Measurements from ENCODE around the gene CDK17.

DNA sequence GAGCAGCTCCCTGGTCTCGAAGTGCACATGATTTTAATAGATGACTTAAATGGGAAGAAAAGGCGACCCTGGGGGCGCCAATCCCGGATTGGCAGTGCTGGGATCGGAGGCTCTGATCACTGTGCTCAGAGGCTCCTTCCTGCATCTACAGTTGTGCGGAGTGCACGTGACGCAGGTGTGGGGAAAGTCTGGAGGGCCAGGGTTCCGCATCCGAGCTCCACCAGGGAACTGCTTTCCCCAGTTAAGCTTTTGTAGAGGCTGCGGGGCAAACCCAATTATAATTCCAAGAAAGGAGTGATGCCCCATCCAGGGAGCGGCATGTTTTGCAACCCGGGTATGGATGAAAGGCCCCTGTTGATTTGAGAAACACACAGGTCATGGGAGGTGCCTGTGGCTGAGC, 169.6 kb downstream of the CDK17 start:
- TF ChIP-seq TAF1 (IDR thresholded peaks at IDR 0.05; ENCODE audit: borderline replicate concordance, insufficient read depth, low read length) (no peak), POLR2AphosphoS5 (IDR thresholded peaks at IDR 0.05; ENCODE audit: low read depth, low read length) (no peak), FOXP2 (optimal IDR thresholded peaks at IDR 0.05; ENCODE audit: borderline replicate concordance, extremely low read depth, extremely low read length, insufficient read depth) (no peak), SIN3A (IDR thresholded peaks at IDR 0.05; ENCODE audit: borderline replicate concordance, insufficient read depth, low read length) (no peak)
- TF ChIP-seq, protein P1, sequence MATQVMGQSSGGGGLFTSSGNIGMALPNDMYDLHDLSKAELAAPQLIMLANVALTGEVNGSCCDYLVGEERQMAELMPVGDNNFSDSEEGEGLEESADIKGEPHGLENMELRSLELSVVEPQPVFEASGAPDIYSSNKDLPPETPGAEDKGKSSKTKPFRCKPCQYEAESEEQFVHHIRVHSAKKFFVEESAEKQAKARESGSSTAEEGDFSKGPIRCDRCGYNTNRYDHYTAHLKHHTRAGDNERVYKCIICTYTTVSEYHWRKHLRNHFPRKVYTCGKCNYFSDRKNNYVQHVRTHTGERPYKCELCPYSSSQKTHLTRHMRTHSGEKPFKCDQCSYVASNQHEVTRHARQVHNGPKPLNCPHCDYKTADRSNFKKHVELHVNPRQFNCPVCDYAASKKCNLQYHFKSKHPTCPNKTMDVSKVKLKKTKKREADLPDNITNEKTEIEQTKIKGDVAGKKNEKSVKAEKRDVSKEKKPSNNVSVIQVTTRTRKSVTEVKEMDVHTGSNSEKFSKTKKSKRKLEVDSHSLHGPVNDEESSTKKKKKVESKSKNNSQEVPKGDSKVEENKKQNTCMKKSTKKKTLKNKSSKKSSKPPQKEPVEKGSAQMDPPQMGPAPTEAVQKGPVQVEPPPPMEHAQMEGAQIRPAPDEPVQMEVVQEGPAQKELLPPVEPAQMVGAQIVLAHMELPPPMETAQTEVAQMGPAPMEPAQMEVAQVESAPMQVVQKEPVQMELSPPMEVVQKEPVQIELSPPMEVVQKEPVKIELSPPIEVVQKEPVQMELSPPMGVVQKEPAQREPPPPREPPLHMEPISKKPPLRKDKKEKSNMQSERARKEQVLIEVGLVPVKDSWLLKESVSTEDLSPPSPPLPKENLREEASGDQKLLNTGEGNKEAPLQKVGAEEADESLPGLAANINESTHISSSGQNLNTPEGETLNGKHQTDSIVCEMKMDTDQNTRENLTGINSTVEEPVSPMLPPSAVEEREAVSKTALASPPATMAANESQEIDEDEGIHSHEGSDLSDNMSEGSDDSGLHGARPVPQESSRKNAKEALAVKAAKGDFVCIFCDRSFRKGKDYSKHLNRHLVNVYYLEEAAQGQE (IDR thresholded peaks at IDR 0.05; ENCODE audit: insufficient read depth in 1 of 2, low read depth in 2 of 2, low read length in 2 of 2), result no peak
